ENCODE results near the gene PTPN22. TPM values are rescaled to one million over a fixed set of nuclear protein-coding genes. Genes with fewer than 3 reads are reported as not detected.

Gene PTPN22
- total and polyA plus RNA-seq, 9 of the 15 experiments (the other 6 are each of a cell fraction or from before 2014, with no cell fraction given) = 0.45 to 4.6 (median 1.1) TPM

DNA sequence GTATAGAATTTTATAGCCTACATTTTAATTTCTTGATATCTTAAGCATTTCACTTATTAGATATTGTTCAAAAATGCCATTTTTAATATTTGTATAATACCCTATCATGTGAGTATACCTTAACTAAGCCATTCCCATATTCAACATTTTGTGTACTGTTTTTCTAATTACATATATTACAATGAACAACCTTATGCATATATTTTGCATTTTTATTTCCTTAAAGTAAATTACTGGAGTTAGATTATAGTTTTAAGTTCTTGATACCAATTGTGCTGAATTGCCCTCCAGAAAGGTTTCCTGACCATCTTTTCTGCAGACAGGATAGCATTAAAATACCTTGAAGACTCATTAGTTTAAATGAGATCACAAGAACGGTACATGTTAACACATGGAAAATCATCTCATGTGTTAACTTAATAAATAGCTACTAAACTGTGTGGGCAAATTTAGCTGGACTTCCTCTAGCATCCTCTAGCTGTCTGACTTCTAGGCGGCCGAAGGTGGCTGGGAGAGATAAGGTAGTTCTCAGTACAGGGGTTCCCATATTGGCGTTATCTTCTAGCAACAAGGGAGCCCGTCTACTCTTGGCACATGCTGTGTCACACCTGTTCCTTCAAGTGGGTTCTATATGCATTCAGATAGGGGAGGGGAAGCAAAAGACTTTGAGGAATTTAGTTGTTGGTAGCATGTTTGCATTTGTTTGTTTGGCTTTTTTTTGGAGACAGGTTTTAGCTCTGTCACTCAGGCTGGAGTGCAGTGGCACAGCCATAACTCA is 42.6 kb upstream of the PTPN22 start (continued):
- no peak for TF ChIP-seq NCOA2 (IDR thresholded peaks at IDR 0.05; ENCODE audit: partially characterized antibody in 2 of 2)
- peak in 1 of 2 experiments; percentile 34; a peak in 2 of 4 replicates for TF ChIP-seq RAD21 (CRISPR knock-in tag; conservative IDR thresholded peaks at IDR 0.05 in 1 of 2, IDR thresholded peaks at IDR 0.05 in 1 of 2)
- TF ChIP-seq TCF3 (CRISPR knock-in tag; IDR thresholded peaks at IDR 0.05) = peak; percentile 100
- TF ChIP-seq, protein P1, sequence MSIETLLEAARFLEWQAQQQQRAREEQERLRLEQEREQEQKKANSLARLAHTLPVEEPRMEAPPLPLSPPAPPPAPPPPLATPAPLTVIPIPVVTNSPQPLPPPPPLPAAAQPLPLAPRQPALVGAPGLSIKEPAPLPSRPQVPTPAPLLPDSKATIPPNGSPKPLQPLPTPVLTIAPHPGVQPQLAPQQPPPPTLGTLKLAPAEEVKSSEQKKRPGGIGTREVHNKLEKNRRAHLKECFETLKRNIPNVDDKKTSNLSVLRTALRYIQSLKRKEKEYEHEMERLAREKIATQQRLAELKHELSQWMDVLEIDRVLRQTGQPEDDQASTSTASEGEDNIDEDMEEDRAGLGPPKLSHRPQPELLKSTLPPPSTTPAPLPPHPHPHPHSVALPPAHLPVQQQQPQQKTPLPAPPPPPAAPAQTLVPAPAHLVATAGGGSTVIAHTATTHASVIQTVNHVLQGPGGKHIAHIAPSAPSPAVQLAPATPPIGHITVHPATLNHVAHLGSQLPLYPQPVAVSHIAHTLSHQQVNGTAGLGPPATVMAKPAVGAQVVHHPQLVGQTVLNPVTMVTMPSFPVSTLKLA (conservative IDR thresholded peaks at IDR 0.05) = peak; percentile 77 to 91
- peak; percentile 99 for TF ChIP-seq KLF16 (IDR thresholded peaks at IDR 0.05)
- TF ChIP-seq, protein P2, sequence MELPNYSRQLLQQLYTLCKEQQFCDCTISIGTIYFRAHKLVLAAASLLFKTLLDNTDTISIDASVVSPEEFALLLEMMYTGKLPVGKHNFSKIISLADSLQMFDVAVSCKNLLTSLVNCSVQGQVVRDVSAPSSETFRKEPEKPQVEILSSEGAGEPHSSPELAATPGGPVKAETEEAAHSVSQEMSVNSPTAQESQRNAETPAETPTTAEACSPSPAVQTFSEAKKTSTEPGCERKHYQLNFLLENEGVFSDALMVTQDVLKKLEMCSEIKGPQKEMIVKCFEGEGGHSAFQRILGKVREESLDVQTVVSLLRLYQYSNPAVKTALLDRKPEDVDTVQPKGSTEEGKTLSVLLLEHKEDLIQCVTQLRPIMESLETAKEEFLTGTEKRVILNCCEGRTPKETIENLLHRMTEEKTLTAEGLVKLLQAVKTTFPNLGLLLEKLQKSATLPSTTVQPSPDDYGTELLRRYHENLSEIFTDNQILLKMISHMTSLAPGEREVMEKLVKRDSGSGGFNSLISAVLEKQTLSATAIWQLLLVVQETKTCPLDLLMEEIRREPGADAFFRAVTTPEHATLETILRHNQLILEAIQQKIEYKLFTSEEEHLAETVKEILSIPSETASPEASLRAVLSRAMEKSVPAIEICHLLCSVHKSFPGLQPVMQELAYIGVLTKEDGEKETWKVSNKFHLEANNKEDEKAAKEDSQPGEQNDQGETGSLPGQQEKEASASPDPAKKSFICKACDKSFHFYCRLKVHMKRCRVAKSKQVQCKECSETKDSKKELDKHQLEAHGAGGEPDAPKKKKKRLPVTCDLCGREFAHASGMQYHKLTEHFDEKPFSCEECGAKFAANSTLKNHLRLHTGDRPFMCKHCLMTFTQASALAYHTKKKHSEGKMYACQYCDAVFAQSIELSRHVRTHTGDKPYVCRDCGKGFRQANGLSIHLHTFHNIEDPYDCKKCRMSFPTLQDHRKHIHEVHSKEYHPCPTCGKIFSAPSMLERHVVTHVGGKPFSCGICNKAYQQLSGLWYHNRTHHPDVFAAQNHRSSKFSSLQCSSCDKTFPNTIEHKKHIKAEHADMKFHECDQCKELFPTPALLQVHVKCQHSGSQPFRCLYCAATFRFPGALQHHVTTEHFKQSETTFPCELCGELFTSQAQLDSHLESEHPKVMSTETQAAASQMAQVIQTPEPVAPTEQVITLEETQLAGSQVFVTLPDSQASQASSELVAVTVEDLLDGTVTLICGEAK (IDR thresholded peaks at IDR 0.05) = no peak
- TF ChIP-seq, protein P2 (CRISPR knock-in tag; IDR thresholded peaks at IDR 0.05) = no peak
- TF ChIP-seq DIDO1 (tag; IDR thresholded peaks at IDR 0.05; ENCODE audit: low read depth) = no peak
- TF ChIP-seq, protein P3, sequence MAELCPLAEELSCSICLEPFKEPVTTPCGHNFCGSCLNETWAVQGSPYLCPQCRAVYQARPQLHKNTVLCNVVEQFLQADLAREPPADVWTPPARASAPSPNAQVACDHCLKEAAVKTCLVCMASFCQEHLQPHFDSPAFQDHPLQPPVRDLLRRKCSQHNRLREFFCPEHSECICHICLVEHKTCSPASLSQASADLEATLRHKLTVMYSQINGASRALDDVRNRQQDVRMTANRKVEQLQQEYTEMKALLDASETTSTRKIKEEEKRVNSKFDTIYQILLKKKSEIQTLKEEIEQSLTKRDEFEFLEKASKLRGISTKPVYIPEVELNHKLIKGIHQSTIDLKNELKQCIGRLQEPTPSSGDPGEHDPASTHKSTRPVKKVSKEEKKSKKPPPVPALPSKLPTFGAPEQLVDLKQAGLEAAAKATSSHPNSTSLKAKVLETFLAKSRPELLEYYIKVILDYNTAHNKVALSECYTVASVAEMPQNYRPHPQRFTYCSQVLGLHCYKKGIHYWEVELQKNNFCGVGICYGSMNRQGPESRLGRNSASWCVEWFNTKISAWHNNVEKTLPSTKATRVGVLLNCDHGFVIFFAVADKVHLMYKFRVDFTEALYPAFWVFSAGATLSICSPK (IDR thresholded peaks at IDR 0.05; ENCODE audit: borderline replicate concordance) = peak; percentile 26; the same call in 1 of the 2 replicates
- TF ChIP-seq CHD2 (IDR thresholded peaks at IDR 0.05; ENCODE audit: low read depth, low read length) = peak; percentile 44; the same call in 1 of the 2 replicates
- peak; percentile 93 to 97 for TF ChIP-seq ARNT (IDR thresholded peaks at IDR 0.05)

All from K562 (cell line).